ENCODE results near the gene GLCCI1. TPM values are rescaled to one million over a fixed set of nuclear protein-coding genes. Genes with fewer than 3 reads are reported as not detected.

Gene GLCCI1
- total and polyA plus RNA-seq, 4 donors: 1.4 to 5.9 (median 4.3) TPM

GRCh38 chr7:8005279-8005678, 36.7 kb downstream of the GLCCI1 start:
- 30% methylated on average over 1 of the region's 1 CpG for WGBS
- no peaks in the 10 kb centered on the region for H3K9me3 ChIP-seq (ENCODE audit: control insufficient read depth in 4 of 4, low read length in 3 of 4)
- peak; percentile 16 for TF ChIP-seq SP1 (IDR thresholded peaks at IDR 0.05)
- TF ChIP-seq FOXA2 (IDR thresholded peaks at IDR 0.05): no peak
- TF ChIP-seq FOXA1 (IDR thresholded peaks at IDR 0.05): no peak
- TF ChIP-seq YY1 (IDR thresholded peaks at IDR 0.05): no peak
- no peak for TF ChIP-seq RXRA (IDR thresholded peaks at IDR 0.05)
- H3K9ac ChIP-seq (ENCODE audit: low read depth in 1 of 2, low read length in 2 of 2): no peak overlapping the region
- peaks cover 0 to 8% (median 4%) of the 10 kb centered on the region in 4 donors for H3K36me3 ChIP-seq (ENCODE audit: control insufficient read depth in 4 of 4, insufficient read depth in 3 of 4, low read depth in 1 of 4, low read length in 3 of 4)
- no peaks in the 10 kb centered on the region for H3K4me1 ChIP-seq (ENCODE audit: control insufficient read depth in 4 of 4, insufficient read depth in 4 of 4, low read length in 3 of 4)
- no peaks in the 10 kb centered on the region for H3K27me3 ChIP-seq (ENCODE audit: control insufficient read depth in 4 of 4, insufficient read depth in 4 of 4, low read length in 3 of 4)
- no peak for DNase-seq (ENCODE audit: low spot score)
- no peak overlapping the region for H3K4me3 ChIP-seq (ENCODE audit: low read depth in 1 of 3, low read length in 3 of 3)
- H3K27ac ChIP-seq (ENCODE audit: low read depth in 1 of 2, low read length in 2 of 2): no peak overlapping the region

GRCh38 chr7:8014399-8014798, 45.8 kb downstream of the GLCCI1 start:
- Histone ChIP-seq H3K36me3 (ENCODE audit: control insufficient read depth in 4 of 4, insufficient read depth in 3 of 4, low read depth in 1 of 4, low read length in 3 of 4) (no peaks in the 10 kb centered on the region), H3K4me1 (ENCODE audit: control insufficient read depth in 4 of 4, insufficient read depth in 4 of 4, low read length in 3 of 4) (no peaks in the 10 kb centered on the region), H3K4me3 (ENCODE audit: low read depth in 1 of 3, low read length in 3 of 3) (no peak overlapping the region), H3K9ac (ENCODE audit: low read depth in 1 of 2, low read length in 2 of 2) (no peak overlapping the region), H3K9me3 (ENCODE audit: control insufficient read depth in 4 of 4, low read length in 3 of 4) (no peaks in the 10 kb centered on the region), H3K27me3 (ENCODE audit: control insufficient read depth in 4 of 4, insufficient read depth in 4 of 4, low read length in 3 of 4) (no peaks in the 10 kb centered on the region), H3K27ac (ENCODE audit: low read depth in 1 of 2, low read length in 2 of 2) (no peak overlapping the region)
- DNase-seq (ENCODE audit: low spot score): no peak
- TF ChIP-seq HNF4A (conservative IDR thresholded peaks at IDR 0.05): no peak
- no peak for TF ChIP-seq ZBTB33 (IDR thresholded peaks at IDR 0.05)
- TF ChIP-seq EGR1 (IDR thresholded peaks at IDR 0.05; ENCODE audit: low read depth in 2 of 2): no peak
- TF ChIP-seq MAX (IDR thresholded peaks at IDR 0.05): no peak
- no peak for TF ChIP-seq GABPA (IDR thresholded peaks at IDR 0.05 in 1 of 2, conservative IDR thresholded peaks at IDR 0.05 in 1 of 2)
- TF ChIP-seq YY1 (IDR thresholded peaks at IDR 0.05): no peak
- TF ChIP-seq NR2F2 (IDR thresholded peaks at IDR 0.05): no peak
- TF ChIP-seq, protein P1, sequence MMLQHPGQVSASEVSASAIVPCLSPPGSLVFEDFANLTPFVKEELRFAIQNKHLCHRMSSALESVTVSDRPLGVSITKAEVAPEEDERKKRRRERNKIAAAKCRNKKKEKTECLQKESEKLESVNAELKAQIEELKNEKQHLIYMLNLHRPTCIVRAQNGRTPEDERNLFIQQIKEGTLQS (IDR thresholded peaks at IDR 0.05): no peak
- no peak for TF ChIP-seq JUND (IDR thresholded peaks at IDR 0.05)
- TF ChIP-seq, protein P2, sequence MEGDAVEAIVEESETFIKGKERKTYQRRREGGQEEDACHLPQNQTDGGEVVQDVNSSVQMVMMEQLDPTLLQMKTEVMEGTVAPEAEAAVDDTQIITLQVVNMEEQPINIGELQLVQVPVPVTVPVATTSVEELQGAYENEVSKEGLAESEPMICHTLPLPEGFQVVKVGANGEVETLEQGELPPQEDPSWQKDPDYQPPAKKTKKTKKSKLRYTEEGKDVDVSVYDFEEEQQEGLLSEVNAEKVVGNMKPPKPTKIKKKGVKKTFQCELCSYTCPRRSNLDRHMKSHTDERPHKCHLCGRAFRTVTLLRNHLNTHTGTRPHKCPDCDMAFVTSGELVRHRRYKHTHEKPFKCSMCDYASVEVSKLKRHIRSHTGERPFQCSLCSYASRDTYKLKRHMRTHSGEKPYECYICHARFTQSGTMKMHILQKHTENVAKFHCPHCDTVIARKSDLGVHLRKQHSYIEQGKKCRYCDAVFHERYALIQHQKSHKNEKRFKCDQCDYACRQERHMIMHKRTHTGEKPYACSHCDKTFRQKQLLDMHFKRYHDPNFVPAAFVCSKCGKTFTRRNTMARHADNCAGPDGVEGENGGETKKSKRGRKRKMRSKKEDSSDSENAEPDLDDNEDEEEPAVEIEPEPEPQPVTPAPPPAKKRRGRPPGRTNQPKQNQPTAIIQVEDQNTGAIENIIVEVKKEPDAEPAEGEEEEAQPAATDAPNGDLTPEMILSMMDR (IDR thresholded peaks at IDR 0.05; ENCODE audit: low read depth, low read length, missing input control): no peak
- TF ChIP-seq FOXA2 (IDR thresholded peaks at IDR 0.05): no peak
- TF ChIP-seq FOXA1 (IDR thresholded peaks at IDR 0.05): no peak
- no peak for TF ChIP-seq RXRA (IDR thresholded peaks at IDR 0.05)
- TF ChIP-seq, protein P3, sequence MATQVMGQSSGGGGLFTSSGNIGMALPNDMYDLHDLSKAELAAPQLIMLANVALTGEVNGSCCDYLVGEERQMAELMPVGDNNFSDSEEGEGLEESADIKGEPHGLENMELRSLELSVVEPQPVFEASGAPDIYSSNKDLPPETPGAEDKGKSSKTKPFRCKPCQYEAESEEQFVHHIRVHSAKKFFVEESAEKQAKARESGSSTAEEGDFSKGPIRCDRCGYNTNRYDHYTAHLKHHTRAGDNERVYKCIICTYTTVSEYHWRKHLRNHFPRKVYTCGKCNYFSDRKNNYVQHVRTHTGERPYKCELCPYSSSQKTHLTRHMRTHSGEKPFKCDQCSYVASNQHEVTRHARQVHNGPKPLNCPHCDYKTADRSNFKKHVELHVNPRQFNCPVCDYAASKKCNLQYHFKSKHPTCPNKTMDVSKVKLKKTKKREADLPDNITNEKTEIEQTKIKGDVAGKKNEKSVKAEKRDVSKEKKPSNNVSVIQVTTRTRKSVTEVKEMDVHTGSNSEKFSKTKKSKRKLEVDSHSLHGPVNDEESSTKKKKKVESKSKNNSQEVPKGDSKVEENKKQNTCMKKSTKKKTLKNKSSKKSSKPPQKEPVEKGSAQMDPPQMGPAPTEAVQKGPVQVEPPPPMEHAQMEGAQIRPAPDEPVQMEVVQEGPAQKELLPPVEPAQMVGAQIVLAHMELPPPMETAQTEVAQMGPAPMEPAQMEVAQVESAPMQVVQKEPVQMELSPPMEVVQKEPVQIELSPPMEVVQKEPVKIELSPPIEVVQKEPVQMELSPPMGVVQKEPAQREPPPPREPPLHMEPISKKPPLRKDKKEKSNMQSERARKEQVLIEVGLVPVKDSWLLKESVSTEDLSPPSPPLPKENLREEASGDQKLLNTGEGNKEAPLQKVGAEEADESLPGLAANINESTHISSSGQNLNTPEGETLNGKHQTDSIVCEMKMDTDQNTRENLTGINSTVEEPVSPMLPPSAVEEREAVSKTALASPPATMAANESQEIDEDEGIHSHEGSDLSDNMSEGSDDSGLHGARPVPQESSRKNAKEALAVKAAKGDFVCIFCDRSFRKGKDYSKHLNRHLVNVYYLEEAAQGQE (IDR thresholded peaks at IDR 0.05): no peak
- no peak for TF ChIP-seq HNF4G (IDR thresholded peaks at IDR 0.05)

Data from liver (tissue), 9 donors.